HG03103 (cell line): Measurements from ENCODE around the gene SAT1.

Source experiments
- ATAC-seq: cut with Tn5 transposase; IDR thresholded peaks from one replicate; pipeline ENCODE4 v1.9.1; 2021; ENCODE audit warnings: low read depth; ENCODE audit not compliant: unreplicated experiment

SAT1 gene

DNA sequence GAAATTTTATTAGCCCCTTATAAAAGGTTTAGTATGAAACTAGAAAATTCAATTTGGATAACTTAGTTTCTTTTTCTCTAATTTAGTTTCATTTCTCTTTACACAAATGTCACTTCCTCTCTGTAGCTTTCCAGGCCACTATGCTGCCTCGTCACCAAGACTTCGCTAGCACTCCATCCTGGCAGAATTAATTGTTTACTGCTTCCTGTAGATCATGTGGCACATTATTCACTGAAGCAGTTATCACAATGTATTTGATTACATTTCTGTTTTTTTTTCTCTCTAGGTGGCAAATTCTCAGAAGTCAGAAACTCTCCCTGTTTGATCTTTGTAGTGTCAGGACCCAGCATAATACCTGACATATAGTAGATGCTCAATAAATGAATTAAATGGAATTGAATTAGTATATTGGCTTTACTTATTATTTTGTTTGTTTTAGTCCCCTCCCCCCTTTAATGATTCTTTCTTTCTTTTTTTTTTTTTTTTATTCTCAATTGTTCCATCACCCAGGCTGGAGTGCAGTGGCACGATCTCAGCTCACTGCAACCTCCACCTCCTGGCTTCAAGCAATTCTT is 9.3 kb upstream of the SAT1 start:
- ATAC-seq, result peak; percentile 91

- no peak for ATAC-seq
These were observed 6.6 kb upstream of the SAT1 start for GRCh38 chrX:23776363-23776762.

GRCh38 chrX:23779025-23779424 is 3.9 kb upstream of the SAT1 start:
- ATAC-seq, result no peak

DNA sequence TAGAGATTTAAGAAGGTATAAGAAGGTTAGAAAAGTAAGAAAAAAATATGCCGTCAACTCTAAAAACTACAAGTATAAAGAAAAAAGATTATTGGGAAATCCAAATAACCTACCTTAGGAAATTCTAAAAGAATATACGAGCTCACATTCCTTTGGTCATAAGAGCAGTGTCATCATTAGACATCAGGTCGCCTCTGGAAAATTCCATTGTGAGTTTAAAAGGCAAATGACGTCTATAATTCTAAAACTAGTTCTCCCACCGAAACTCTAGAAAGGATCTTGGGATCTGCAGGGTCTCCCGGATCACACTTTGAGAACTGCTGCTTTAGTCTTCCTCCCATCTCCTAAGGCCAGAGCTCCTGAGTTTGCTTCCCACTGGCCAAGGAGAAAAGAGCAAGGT is 518 bp upstream of the SAT1 start:
- ATAC-seq, result no peak

DNA sequence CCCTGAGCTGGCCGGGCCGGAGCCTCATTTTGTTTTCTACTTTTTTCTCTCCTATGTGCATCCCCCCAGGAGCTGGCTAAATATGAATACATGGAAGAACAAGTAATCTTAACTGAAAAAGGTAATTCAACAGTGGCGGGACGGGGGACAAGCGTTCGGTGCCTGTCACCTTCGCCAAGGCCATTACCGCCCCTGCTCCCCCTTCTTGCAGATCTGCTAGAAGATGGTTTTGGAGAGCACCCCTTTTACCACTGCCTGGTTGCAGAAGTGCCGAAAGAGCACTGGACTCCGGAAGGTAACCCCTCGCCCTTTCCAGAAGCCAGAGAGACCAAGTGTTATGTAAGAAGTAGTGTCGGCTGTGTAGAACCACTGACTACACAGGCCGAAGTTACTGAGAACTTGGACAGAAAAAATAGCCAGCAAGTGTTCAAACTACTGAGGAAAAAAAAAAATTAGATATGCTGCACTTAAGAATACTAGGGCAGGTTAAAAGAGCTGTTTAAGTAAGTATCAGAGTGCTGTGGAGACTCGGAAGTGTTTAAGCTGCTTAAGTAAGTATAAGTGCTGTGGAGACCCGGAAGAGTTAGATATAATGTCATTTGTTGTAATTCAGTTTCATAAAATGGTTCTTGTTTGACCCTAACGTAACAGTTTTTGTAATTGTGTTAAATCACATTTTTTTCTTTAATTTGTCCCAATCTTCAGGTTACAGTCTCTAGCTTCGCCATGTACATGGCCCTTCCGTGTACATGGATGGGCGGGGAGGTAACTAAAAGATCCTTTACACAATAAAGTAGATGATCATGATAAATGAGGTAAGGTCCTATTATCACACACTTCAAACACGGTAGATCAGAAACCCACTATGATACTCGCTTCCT is 856 bp downstream of the SAT1 start:
- no peak for ATAC-seq

DNA sequence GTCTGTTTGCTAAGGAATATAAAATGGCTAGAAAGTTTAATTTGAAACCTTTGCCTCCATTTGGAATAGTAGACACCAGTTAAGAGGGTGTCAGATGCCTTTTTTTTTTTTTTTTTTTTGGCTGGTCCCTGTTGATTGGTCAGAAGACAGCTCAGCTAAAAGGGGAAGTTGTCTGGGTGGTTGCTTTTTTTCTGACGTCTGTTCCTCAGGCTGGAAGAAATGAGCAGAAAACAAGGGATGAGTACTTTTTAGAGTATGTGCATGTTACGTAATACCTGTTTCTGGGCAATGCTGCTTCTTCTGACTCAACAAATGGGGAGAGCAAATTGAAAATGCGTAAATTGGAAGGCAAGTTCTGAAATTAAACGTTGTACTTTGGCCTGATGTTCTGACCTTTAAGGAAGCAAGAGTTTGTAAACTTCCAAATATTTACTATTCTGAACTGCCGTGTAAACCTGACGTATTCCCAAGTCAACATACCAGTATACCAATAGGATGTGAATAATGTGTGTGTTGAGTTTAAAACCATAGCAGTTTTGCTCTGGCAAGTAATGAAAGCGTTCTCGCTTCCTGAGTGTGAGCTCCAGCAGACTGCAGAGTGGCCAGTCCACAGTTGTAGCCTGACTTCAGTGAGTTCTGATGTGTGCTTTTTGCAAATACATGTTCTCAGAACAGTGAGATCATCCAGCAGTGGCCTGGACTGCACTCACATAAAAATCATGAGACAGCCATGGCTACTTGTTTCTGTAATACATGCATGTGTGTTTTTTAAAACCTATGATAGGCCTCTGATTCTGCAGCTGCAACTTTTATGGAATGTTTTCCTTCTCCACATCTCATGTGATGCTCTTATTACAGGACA is 1.7 kb downstream of the SAT1 start:
- no peak for ATAC-seq

GRCh38 chrX:23785580-23785979 is 2.6 kb downstream of the SAT1 start:
- no peak for ATAC-seq

GRCh38 chrX:23786268-23786815 is 3.4 kb downstream of the SAT1 start:
- ATAC-seq, result no peak

GRCh38 chrX:23787745-23788118 is 4.8 kb downstream of the SAT1 start:
- ATAC-seq, result no peak

- no peak for ATAC-seq
These were observed 5.5 kb downstream of the SAT1 start for GRCh38 chrX:23788521-23788920.

DNA sequence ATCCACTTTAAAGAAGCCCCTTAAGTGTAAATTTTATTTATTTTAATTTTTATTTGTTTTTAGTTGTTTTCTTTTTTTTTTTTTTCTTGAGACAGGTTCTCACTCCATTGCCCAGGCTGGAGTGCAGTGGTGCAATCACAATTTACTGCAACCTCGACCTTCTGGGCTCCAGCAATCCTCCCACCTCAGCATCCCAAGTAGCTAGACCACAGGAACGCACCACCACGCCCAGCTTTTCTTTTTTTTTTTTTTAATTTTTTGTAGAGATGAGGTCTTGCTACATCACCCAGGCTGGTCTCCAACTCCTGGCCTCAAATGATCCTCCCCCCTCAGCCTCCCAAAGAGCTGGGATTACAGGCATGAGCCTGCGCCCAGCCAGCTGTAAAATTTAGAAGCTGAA is 6.0 kb downstream of the SAT1 start:
- no peak for ATAC-seq

- no peak for ATAC-seq
These were observed 6.6 kb downstream of the SAT1 start for GRCh38 chrX:23789386-23790154.

- no peak for ATAC-seq
These were observed 7.2 kb downstream of the SAT1 start for GRCh38 chrX:23790155-23790497.

- ATAC-seq, result no peak
These were observed 10.0 kb downstream of the SAT1 start for GRCh38 chrX:23792861-23793553.

DNA sequence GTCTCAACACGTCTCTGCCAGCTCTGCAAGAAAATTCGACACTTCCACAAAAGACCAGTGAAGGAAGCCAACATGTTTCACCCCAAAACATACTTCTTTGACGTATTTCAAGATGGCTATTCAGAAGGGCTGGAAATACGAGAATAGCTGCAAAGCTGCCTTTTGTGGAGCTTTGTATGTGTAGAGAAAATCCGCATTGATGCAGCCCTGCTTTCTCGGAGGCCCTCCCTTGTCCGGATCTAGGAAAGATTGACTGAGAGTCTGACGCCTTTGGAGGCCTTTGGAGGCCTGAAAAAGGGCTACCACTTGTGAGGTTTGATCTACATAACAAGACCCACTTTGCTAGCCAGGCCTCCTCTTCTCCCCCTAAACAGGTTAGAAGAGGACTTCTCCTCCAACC is 12.2 kb downstream of the SAT1 start:
- no peak for ATAC-seq

GRCh38 chrX:23797371-23798128 is 14.6 kb downstream of the SAT1 start:
- ATAC-seq, result no peak

GRCh38 chrX:23799469-23800065 is 16.6 kb downstream of the SAT1 start:
- ATAC-seq, result no peak

GRCh38 chrX:23802431-23802830 is 19.5 kb downstream of the SAT1 start:
- no peak for ATAC-seq

DNA sequence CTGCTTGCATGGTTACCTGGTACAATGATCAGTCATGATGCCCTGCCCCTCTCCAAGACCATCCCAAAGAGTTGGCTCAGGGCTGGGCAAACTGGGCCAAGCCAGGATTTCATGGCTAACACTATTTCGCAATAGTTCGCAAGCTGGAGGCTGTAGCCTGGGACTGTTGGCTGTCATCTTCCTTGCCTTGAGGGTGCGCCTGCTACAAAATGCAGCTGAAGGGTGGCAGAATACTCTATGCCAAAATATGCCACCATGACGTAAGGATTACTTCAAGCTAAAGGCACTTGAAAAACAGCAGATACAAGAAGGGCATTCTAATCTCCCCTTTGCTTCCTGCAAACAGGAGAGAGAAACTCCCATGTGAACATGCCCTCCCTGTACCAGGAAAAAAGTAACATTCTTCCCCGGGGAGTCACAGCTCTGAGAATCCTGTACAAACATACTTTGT is 21.0 kb downstream of the SAT1 start:
- no peak for ATAC-seq
